CD4-positive, alpha-beta T cell treated with Interleukin-21 for 1 hour (primary cell): ENCODE data around the gene NDRG2.
"Not testable (repeated sequence)": the region's sequence is repeated elsewhere in the genome, so short reads cannot be mapped to it uniquely, and the experiment has no call there.

Source experiments
- DNase-seq: peaks from one replicate; pipeline ENCODE4 v3.0.0-alpha.2; 2020

The NDRG2 gene

DNA sequence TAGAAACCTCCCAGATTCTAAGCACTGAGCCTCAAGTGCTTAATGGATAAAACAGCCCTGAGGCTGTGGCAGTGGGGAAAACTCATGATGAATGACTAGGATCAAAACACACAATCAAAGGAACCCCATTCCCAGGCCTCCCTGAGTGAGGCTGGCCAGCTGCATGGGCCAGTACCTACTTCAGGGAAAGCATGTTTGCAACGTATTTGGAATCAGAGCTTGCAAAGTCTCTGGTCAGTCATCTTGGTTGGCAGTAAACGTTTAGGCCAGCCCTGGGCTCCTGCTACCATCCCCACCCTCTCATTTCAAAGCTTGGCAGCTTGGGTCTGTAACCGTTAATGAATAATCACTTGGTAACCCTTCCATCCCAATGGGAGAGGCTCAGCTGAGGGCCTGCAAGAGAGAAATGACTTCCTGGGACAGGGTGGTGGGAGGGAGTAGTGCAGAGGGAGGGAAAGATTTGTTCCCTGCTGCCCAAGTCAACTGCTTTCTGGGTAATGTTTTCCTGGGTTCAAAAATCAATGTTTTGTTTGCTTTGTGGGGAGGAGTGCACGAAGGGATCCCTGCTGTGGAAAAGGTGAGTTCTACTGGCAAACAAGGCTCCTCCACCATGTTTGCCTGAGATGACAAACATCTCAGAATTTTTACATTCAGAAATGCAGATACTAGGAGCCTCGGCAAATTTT, 30.7 kb upstream of the NDRG2 start:
- no peak for DNase-seq

DNA sequence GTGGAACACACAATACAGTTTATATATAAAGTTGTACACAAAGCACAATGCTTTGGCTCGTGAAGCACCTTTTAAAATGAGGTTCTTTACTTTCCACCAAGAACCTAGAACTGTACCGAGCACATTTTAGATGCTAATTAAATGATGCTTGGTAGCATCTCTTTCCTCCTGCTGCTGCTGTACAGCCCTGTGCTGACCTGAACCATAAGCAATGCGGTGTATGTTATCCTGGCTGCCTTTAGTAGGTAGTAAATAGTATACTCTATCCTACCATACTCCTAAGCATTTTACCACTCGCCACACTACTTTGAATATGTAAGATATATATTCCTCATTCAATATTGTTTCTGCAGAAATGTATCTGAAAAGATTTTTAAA, 29.9 kb upstream of the NDRG2 start:
- DNase-seq: no peak

DNA sequence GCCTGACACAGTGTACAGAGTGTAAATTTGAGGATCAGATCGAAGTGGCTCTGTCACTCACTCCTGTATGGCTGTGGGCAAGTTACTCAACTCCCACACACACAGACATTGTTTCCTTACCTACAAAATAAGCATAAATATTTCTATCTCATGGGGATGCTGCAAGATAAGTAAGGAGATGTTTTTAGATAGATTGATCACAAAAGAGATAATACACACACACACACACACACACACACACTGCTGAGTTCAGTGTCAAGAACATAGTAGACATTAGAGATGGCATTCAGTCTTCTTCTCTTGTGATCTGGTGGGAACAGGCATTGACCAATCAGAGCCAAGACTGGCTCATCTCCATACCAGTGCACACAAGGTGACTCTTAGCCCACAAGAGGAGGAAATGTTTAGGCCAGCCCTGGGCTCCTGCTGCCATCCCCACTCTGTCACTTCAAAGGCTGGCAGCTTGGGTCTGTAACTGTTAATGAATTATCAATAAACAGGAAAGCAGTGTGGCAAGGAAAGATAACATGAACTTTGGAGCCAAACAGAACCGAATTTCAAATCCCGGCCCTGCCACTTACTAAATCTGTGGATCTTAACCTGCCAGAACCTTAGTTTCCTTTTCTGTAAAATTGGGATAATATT, 29.4 kb upstream of the NDRG2 start:
- DNase-seq: no peak

DNA sequence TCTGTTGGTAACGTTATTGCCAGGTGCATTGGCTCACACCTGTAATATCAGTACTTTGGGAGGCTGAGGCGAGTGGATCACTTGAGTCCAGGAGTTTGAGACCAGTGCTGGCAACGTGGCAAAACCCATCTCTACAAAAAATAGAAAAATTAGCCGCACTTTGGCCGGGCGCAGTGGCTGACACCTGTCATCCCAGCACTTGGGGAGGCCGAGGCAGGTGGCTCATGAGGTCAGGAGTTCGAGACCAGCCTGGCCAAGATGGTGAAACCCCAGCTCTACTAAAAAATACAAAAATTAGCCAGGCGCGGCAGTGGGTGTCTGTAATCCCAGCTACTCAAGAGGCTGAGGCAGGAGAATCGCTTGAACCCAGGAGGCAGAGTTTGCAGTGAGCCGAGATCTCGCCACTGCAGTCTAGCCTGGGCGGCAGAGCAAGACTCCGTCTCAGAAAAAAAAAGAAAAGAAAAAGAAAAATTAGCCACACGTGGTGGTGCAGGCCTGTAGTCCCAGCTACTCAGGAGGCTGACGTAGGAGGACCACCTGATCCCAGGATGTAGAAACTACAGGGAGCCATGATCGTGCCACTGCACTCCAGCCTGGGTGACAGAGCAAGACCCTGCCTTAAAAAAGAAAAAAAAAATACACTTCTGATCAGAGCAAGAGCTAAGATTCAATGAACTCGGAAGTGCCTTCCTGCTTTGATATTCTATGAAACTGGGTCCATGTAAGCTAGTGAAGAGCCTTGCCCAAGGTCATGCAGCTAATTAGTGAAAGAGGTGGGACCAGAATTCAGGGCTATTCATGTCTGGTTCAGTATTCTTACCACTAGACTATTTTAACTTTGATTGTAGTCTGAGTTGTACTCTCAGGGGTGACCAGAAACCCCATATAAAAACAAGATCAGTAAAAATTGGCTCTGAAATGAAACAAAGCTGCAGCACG, 28.6 kb upstream of the NDRG2 start:
- DNase-seq: no peak

DNA sequence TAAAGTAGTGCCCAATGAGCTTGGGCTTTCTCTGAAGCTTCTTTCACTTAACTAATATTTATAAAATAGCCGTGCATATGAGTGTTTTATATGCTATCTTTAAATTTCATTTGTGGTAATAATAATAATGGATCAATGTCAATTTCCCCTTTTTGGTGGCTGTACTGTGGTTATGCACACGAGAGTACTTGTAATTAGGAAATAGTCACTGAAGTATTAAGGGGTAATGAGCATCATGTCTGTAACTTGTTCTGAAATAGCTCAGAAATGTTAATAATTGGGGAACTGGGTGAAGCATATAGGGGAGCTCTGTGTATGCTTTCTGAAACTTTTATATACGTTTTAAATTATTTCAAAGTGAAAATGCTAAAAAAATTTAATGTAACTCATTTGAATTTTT, 25.7 kb upstream of the NDRG2 start:
- no peak for DNase-seq

DNA sequence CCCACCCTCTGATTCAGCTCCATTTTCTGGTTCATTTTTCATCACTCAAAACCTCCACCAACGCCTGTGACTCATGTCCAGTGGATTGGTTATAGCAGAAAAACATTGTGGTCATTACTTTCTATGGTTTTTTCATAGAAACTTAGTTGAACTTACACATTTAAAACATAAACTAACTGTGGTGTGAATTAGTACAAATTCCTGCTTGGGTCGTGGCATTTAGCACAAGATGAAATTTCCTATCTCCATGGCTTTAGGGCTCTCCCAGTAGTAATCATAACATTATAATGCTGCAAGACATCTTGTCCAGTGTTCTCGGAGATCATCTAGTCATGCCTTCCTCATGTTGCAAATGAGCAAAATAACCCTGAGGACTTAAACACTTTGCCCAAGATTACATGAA, 24.4 kb upstream of the NDRG2 start:
- no peak for DNase-seq

DNA sequence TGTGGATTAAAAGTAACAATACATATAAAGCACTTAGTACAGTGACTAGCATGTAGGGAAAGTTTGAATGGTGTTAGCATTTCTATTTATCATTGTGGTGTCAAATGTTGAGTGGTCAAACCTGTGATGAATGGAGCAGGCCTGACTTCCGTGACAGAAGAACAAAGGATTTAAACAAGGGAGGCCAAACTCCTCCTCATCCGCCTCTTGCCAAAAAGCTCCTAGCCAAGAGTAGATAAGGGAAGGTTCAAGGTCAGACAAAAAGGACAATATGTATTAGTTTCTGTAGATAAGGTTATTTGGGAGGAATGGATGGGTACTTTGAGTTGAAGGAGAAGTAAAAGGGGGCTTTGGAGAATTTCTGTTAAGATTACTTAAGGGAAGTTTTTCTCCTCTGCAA, 23.8 kb upstream of the NDRG2 start:
- no peak for DNase-seq

DNA sequence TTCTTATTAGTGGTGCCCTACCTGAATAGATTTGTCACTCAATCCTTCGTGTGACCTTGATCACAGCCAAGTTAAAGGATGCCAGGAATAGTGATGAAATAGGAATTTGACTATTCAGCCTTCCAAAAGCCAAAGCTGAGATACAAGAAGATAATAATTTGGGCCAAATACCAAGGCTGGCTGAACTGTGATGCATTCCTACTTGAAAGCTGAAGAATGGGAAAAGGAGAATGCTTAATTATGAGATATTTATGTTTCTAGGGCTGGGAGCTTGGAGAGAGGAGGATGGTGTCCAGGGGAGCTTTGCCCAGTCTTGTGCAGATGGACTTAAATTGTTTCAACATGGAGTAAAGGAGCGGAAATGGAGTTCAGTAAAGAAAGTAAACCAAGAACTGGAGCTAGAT, 22.5 kb upstream of the NDRG2 start:
- DNase-seq: no peak

DNA sequence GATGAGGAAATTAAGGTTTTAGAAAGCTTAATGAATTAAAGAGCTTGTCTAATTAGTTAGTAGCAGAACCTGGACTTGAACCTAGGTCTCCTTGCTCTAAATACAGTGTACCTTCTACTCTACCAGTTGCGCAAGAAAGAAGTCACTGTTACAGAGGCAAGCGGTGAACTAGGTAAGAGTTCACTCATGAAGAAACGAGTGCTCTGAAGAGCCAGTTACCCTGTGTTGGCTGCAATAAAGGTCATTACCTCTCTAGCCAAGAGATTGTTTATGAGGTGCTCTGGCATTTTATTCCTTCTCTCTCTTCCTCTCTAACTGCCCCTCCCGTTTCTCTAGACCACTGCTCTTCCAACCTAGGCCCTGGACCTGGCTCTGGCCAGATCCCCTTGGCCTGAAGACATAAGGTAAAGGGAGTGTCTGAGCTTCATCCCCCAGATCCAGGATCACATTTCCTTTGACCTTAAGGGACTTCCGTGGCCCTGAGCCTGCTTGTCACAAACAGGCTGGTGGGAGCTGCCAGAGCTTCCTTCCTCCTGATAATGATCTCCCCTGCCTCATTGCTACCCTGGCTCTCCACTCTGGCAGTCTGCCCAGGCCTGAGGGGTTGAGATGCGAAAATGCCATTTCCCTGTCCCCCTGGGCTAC, 19.2 kb upstream of the NDRG2 start:
- peak; percentile 21 for DNase-seq

DNA sequence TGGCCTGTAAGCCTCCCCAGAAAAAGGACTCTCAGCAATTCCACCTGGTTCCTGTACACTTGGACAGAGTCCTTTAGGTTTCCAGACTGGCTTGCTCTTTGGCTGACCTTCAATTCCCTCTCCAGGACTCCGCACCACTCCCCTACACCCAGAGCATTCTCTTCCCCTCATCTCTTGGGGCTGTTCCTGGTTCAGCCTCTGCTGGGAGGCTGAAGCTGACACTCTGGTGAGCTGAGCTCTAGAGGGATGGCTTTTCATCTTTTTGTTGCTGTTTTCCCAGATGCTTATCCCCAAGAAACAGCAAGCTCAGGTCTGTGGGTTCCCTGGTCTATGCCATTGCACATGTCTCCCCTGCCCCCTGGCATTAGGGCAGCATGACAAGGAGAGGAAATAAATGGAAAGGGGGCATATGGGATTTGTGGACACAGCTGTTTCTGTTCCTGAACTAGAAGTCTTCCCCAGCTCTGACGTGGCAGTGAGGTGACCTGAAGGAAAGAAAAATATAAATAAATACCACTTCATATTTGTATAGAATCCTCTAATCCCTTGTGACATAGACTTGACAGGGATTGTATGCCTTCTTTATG, 18.6 kb upstream of the NDRG2 start:
- no peak for DNase-seq

DNA sequence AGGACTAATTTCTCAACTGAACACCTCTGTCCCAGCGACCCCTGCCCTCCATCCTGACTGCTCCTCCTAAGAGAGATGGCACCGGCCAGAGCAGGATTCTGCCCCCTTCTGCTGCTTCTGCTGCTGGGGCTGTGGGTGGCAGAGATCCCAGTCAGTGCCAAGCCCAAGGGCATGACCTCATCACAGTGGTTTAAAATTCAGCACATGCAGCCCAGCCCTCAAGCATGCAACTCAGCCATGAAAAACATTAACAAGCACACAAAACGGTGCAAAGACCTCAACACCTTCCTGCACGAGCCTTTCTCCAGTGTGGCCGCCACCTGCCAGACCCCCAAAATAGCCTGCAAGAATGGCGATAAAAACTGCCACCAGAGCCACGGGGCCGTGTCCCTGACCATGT, 18.1 kb upstream of the NDRG2 start:
- no peak for DNase-seq

DNA sequence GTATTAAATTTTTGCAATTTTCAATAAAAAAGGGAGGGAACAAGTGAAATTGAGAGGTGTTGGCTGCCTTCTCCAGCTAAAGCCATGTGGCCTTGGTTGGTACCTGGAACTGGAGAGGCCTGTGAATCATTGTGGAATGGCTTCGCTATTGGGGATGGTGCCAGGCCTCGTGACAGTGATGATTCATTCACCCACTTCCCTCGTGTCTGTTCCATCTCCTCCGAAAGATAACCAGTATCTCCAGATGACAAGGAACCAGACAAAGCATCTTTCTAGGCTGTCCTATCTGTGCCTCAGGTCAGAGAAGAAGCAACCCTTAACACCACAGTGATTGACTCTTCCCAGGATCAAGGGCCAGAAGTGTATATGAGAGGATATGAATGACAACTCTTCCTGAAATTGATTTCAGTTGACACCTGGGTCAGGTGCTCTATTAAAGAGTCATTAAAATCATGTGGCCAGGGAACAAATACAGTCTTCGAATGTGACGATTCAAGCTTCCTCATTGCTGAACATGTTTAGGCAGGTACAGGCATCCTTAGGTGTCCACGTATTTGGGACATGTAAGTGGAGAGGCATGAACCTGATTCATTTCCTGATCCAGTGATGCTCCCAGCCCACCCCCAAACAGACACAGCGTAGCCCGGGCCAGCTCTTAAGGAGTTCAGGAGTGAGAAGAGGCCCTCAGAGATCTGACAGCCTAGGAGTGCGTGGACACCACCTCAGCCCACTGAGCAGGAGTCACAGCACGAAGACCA, 17.0 kb upstream of the NDRG2 start, which contains the start of gene RNASE7:
RNASE7 (plus strand) TSS at position 687 of the 758 bp plus-strand sequence. CDS start 631 bp downstream, outside the sequence.
- DNase-seq: no peak

DNA sequence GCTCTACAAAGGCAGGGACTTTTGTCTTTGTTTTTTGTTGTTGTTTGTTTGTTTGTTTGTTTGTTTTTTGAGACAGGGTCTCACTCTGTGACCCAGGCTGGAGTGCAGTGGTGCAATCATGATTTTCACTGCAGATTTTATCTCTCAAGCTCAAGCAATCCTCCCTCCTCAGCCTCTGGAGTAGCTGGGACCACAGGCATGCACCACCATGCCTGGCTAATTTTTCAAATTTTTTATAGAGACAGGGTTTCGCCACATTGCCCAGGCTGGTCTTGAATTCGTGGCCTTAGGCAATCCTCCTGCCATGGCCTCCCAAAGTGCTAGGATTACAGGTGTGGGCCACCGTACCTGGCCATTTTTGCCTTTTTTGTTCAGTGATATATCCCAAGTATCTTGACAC, 16.1 kb upstream of the NDRG2 start:
- DNase-seq: not testable (repeated sequence)

DNA sequence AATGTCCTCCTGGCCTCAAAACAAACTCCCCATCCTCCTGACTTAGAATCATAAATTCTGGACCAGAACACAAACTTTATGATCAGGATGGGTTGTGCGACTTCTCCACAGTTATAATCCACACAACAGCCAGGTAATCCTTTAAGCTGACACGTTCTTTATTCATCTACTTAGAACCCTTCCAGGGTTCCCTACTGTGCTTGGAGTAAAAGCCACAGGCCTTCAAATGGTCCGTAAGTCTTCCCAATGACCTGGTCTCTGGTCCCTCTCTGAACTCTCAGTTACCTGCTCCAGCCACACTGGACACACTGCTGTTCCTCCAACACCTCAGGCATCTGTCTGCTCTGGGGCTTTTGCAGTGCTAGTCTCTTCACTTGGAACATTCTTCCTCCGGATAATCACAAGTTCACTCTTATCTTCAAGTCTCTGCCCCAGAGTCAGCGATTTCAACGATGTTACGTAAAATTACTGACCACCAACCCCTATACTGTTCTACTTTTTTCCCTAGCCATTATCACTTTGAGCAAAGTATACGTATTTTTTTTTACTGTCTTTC, 15.6 kb upstream of the NDRG2 start:
- no peak for DNase-seq

DNA sequence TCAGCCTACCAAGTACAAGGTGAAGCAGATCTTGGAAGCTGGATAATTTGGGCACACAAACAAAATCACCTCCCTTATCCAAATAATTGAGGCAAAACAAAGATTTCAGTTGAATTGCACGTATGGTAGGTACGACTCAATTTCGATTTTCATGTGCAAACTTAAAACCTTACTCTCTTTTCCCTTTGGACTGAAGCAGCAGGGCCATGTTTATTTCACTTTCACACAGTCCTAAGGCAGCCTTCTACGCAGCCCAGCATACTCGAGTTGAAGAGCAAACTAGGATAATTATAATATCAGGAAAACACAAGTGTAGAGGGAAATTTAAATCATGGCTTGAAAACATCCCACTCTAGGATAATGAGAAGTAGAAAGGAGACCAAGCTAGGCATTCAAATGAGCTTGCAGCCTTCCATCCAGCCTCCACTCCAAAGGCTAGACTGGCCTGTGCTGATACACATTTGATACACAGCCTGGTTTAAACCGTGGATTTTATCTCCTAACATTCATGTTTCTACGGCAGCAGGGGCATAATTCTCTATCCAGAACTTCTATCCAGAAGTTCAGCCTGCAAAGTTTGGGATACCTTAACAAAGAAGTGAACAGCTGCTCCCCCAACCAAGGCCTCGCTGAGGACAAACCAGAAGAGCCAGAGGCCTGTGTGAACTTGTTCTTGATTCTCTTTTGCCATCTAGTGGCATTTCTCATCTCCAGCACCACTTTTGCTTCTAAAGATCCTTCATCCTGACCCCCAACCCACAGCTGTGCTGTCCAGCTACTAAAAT, 14.9 kb upstream of the NDRG2 start:
- peak; percentile 54 for DNase-seq

DNA sequence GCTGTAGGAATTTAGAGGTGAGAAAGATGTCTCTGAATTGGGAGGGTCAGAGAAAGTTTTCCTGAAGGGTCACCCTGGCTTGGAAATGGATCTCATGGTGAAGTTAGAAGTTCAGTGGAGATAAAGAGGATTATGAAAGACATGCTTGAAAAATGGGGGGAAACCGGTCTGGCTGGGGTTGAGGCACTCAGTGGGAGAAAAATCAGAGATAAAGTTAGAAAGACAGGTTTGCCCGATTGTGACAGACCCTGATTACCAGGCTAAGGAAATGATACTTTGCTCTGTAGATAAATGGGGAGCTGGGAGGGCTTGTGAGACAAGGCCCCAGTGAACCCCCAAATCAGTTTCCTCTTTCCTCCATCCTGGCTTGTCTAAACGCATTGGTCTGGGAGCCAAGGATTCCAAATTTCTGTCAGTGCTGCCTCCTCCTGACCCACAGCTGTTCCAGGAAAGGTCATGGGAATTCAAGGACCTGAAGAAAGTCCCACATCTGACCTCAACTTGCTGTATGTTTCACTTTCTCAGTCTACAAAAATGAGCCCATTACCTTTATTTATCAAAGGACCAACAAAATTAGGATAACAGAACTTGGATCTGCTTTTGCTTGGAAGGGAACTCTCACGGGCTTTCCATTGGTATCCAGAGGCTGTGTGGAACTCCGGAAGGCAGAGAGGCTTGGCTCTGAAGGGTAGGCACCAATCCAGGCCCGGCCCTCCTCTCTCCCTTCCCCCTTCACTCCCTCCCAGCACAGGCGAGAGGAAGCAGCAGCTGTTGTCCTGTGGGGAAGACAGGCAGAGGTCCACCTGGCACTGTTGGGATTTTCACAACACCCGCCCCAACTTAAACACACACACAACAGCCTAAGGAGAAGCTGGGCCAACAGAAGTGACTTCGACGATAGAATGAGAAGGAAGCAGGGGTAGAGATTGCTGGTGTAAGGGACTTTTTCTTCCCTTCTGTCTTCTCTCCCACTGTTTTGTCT, 13.9 kb upstream of the NDRG2 start:
- no peak for DNase-seq

DNA sequence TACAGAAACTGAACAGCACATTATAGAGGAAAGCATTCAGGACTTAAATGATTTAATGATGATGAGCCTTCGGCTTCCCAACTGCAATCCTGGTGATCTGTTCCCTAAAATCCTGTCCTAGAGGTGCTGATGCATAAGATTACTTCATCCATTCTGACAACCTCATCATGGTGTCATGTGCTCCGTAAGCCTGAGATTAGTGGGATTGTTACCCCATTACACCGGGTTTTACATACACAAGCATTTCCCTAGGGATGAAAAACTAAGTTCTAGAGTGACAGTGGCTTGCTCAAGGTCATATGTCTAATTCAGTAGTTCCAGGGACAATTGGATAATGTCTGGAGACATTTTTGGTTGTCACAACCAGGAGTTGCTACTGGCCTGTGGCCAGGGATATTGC, 12.3 kb upstream of the NDRG2 start:
- no peak for DNase-seq

DNA sequence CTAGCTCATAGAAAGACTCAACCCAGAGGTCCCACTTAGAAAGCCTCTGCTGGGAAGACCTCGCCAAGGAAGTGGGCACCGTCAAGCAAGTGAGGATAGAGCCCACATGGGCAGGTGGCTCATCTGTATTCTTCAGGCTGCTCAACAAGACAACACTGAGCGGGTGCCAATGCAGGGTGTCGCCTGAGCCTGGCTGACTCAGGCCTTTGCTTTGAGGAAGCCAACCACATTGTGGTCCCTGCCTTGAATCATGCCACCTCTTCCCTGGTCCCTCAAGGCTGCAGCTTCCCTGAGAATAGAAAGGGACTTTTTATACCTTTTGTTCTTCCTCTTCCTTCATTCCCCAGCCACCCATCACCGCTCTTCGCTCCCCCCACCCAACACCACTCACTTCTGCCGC, 11.9 kb upstream of the NDRG2 start:
- no peak for DNase-seq

DNA sequence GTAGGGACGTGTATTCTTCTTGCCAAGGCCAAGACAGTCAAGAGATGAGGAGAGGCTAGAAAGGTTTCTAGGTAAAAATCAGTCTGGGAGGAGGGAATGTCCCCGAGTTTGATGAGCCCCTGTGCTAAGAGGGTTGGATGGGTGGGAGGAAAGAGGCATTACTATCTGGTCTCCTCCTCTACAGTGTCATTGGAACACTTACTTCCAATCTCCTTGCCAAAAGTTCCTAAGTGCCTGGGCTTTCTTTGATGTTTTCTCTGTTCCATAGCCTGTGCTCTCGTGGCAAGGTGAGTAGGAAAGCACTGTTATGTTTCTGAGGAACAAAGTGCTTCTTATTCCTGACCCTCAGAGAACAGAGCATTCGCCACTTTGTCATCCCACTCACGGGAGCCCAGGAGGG, 9.8 kb upstream of the NDRG2 start, which contains the start of gene RNASE13:
RNASE13 (minus strand) TSS at position 101 of the 400 bp plus-strand sequence. CDS start 519 bp downstream, outside the sequence.
- no peak for DNase-seq
